ENCODE data around the gene TRPV4.

TRPV4 gene

GRCh38 chr12:109778684-109779083, 54.5 kb downstream of the TRPV4 start:
- TF ChIP-seq ZNF274 (IDR thresholded peaks at IDR 0.05; ENCODE audit: low read depth, low read length) = no peak
- H3K4me3 ChIP-seq (ENCODE audit: low read length) = no peak overlapping the region

GRCh38 chr12:109777544-109777943, 55.7 kb downstream of the TRPV4 start:
- H3K4me3 ChIP-seq (ENCODE audit: low read length) = no peak overlapping the region
- no peak for TF ChIP-seq ZNF274 (IDR thresholded peaks at IDR 0.05; ENCODE audit: low read depth, low read length)

- TF ChIP-seq ZNF274 (IDR thresholded peaks at IDR 0.05; ENCODE audit: low read depth, low read length) = no peak
- H3K4me3 ChIP-seq (ENCODE audit: low read length) = no peak overlapping the region
Measured at GRCh38 chr12:109776624-109777023, 56.6 kb downstream of the TRPV4 start.

GRCh38 chr12:109775172-109775881, 57.9 kb downstream of the TRPV4 start:
- TF ChIP-seq ZNF274 (IDR thresholded peaks at IDR 0.05; ENCODE audit: low read depth, low read length) = no peak
- no peak overlapping the region for H3K4me3 ChIP-seq (ENCODE audit: low read length)

GRCh38 chr12:109773384-109774011, 59.7 kb downstream of the TRPV4 start:
- no peak overlapping the region for H3K4me3 ChIP-seq (ENCODE audit: low read length)
- TF ChIP-seq ZNF274 (IDR thresholded peaks at IDR 0.05; ENCODE audit: low read depth, low read length) = no peak

GRCh38 chr12:109772622-109773321, 60.4 kb downstream of the TRPV4 start:
- H3K4me3 ChIP-seq (ENCODE audit: low read length) = no peak overlapping the region
- TF ChIP-seq ZNF274 (IDR thresholded peaks at IDR 0.05; ENCODE audit: low read depth, low read length) = no peak

- no peak overlapping the region for H3K4me3 ChIP-seq (ENCODE audit: low read length)
- no peak for TF ChIP-seq ZNF274 (IDR thresholded peaks at IDR 0.05; ENCODE audit: low read depth, low read length)
Measured at GRCh38 chr12:109771746-109772621, 61.2 kb downstream of the TRPV4 start.

- no peak overlapping the region for H3K4me3 ChIP-seq (ENCODE audit: low read length)
- no peak for TF ChIP-seq ZNF274 (IDR thresholded peaks at IDR 0.05; ENCODE audit: low read depth, low read length)
Measured at GRCh38 chr12:109770861-109771670, 62.1 kb downstream of the TRPV4 start.

- H3K4me3 ChIP-seq (ENCODE audit: low read length) = no peak overlapping the region
- no peak for TF ChIP-seq ZNF274 (IDR thresholded peaks at IDR 0.05; ENCODE audit: low read depth, low read length)
Measured at GRCh38 chr12:109770104-109770860, 62.9 kb downstream of the TRPV4 start.

GRCh38 chr12:109768901-109769670, 64.1 kb downstream of the TRPV4 start:
- no peak for TF ChIP-seq ZNF274 (IDR thresholded peaks at IDR 0.05; ENCODE audit: low read depth, low read length)
- H3K4me3 ChIP-seq (ENCODE audit: low read length) = no peak overlapping the region

- no peak overlapping the region for H3K4me3 ChIP-seq (ENCODE audit: low read length)
Measured at GRCh38 chr12:109767991-109768900, 65.0 kb downstream of the TRPV4 start.

More at GRCh38 chr12:109767991-109768900, 65.0 kb downstream of the TRPV4 start:
- no peak for TF ChIP-seq ZNF274 (IDR thresholded peaks at IDR 0.05; ENCODE audit: low read depth, low read length)
